Suprapubic skin (tissue), 4 donors: ENCODE data around the gene CCL3. TPM values are rescaled to one million over a fixed set of nuclear protein-coding genes. Genes with fewer than 3 reads are reported as not detected.
"Not testable (repeated sequence)": the region's sequence is repeated elsewhere in the genome, so short reads cannot be mapped to it uniquely, and the experiment has no call there.

Experiments used
- DNase-seq, 2 donors: peaks; one replicate each; pipeline ENCODE4 v3.0.0-alpha.2; 2019; ENCODE audit warnings: low spot score in 2 of 2
- H3K27ac ChIP-seq: fragments of 200-600 bp; sonication (generic); one replicate; pipeline ENCODE4 v1.5.1; 2019
- H3K27me3 ChIP-seq: fragments of 200-600 bp; sonication (generic); one replicate; pipeline ENCODE4 v1.5.1; 2019
- H3K36me3 ChIP-seq: fragments of 200-600 bp; sonication (generic); one replicate; pipeline ENCODE4 v1.5.1; 2019
- H3K4me1 ChIP-seq: fragments of 200-600 bp; sonication (generic); one replicate; pipeline ENCODE4 v1.5.1; 2019
- H3K4me3 ChIP-seq: fragments of 200-600 bp; sonication (generic); one replicate; pipeline ENCODE4 v1.5.1; 2019; ENCODE audit warnings: mild to moderate bottlenecking
- H3K9me3 ChIP-seq: fragments of 200-600 bp; sonication (generic); one replicate; pipeline ENCODE4 v1.5.1; 2019
- EP300 ChIP-seq: sonication (generic); formaldehyde crosslinking; IDR thresholded peaks from one replicate; pipeline ENCODE4 v1.6.1; 2017; ENCODE audit warnings: antibody characterized with exemption
- POLR2A ChIP-seq, 2 donors: fragments of 450-650 bp; IDR thresholded peaks; one replicate each; pipeline ENCODE4 v1.6.1; 2017; ENCODE audit warnings: antibody characterized with exemption in 2 of 2, mild to moderate bottlenecking in 2 of 2, moderate library complexity in 2 of 2
- POLR2AphosphoS5 ChIP-seq, 3 donors: sonication (generic); formaldehyde crosslinking; IDR thresholded peaks; one replicate each; pipeline ENCODE4 v1.6.1; 2017; ENCODE audit warnings: antibody characterized with exemption in 3 of 3
- WGBS: methylation state at CpG from one replicate; pipeline ENCODE4 v1.1.5; 2018; 5-methylcytosine and 5-hydroxymethylcytosine counted together
- total RNA-seq, 4 donors: library from RNA; depleted of rRNA; stranded (reverse); fragments of >200 nt; gene quantifications; one replicate each; pipeline ENCODE4 v1.1.0, GENCODE V29; 2016
- TF ChIP-seq, protein P1 (sequence below), 2 donors: fragments of 200-600 bp in 1 of 2; fragments of 450-650 bp in 1 of 2; sonication (generic) in 1 of 2; IDR thresholded peaks; one replicate each; pipeline ENCODE4 v1.5.1; 2016 to 2019; ENCODE audit warnings: antibody characterized with exemption in 2 of 2, mild to moderate bottlenecking in 1 of 2, moderate library complexity in 1 of 2

Gene CCL3
- total RNA-seq, 4 donors from 2014 or later = 0.79 TPM; not detected in 3

DNA sequence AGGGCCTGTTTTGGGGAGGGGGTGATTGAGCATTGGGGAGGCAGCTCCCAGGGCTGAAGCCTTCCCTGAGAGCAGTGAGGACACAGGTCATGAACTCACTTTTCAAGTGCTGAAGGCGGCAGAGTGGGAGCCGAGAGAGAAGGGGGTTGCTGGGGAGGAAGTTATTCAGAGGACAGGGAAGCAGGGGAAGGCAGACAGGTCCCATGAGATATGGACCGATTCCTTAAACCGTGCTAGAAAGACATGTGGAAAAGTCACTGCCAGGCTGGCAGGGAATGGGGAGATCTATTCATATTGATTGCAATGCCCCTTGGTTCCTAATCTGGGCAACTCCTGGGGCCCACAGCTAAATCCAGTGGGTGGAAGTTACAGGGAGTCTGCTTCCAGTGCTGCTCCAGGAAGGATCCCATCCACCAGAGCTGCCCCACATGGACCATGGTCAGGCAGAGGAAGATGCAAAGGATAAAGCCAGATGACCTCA lies 14.8 kb upstream of the CCL3 start:
- TF ChIP-seq EP300 = no peak
- TF ChIP-seq, protein P1, sequence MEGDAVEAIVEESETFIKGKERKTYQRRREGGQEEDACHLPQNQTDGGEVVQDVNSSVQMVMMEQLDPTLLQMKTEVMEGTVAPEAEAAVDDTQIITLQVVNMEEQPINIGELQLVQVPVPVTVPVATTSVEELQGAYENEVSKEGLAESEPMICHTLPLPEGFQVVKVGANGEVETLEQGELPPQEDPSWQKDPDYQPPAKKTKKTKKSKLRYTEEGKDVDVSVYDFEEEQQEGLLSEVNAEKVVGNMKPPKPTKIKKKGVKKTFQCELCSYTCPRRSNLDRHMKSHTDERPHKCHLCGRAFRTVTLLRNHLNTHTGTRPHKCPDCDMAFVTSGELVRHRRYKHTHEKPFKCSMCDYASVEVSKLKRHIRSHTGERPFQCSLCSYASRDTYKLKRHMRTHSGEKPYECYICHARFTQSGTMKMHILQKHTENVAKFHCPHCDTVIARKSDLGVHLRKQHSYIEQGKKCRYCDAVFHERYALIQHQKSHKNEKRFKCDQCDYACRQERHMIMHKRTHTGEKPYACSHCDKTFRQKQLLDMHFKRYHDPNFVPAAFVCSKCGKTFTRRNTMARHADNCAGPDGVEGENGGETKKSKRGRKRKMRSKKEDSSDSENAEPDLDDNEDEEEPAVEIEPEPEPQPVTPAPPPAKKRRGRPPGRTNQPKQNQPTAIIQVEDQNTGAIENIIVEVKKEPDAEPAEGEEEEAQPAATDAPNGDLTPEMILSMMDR (IDR thresholded peaks at IDR 0.05) = no peak
- no peak for TF ChIP-seq POLR2A (IDR thresholded peaks at IDR 0.05)
- no peak for TF ChIP-seq POLR2AphosphoS5 (IDR thresholded peaks at IDR 0.05)
- H3K9me3 ChIP-seq = no peaks in the 10 kb centered on the region
- H3K4me1 ChIP-seq = no peaks in the 10 kb centered on the region
- no peak overlapping the region for H3K27ac ChIP-seq
- no peaks in the 10 kb centered on the region for H3K36me3 ChIP-seq
- no peak overlapping the region for H3K4me3 ChIP-seq
- DNase-seq = no peak
- 49% methylated on average over 4 of the region's 4 CpGs for WGBS
- H3K27me3 ChIP-seq = peaks cover 5% of the 10 kb centered on the region

DNA sequence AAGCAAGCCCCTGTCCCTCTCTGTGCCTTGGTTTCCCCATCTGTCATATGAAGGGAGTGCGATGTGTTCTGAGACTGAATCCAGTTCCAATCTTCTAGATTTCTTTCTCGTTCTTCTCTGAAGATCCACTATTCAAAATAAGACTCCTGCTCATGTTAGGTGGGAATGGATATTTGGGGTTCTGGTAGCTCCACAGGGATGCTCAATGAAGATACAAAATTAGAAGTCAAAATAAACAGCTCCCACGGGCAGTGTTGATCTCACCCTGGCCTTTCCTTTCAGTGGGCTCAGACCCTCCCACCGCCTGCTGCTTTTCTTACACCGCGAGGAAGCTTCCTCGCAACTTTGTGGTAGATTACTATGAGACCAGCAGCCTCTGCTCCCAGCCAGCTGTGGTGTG lies 14.3 kb upstream of the CCL3 start:
- H3K27me3 ChIP-seq, H3K9me3 ChIP-seq, H3K4me1 ChIP-seq, H3K36me3 ChIP-seq, H3K4me3 ChIP-seq, H3K27ac ChIP-seq, DNase-seq: not testable (repeated sequence)
- WGBS = 67% methylated on average over 6 of the region's 7 CpGs

DNA sequence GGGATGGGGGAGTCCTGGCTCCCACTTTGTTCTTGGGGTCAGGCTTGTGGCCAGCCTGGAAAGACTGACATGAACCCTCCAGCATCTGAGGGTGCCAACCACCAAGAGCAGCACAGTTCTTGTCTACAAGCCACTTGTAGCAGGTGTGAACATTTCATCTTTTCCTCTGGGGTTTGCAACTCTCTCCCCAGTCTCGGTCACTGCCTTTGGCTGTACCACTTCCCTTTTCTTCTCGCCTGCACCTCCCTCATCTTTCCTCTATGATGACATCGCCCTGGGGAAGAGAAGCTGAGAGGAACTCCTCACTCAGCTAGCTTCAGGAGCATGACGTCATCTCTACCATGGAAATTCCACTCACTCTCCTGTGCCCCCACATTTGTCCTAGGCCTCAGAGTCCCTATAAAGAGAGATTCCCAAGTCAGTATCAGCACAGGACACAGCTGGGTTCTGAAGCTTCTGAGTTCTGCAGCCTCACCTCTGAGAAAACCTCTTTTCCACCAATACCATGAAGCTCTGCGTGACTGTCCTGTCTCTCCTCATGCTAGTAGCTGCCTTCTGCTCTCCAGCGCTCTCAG lies 13.5 kb upstream of the CCL3 start, which contains the start of gene CCL4:
TSS of gene CCL4 (plus strand) at position 427 of the 575 bp plus-strand sequence. CDS start at position 506, 79 bp downstream.
- DNase-seq = not testable (repeated sequence)
- 54% methylated on average over 6 of the region's 6 CpGs for WGBS

DNA sequence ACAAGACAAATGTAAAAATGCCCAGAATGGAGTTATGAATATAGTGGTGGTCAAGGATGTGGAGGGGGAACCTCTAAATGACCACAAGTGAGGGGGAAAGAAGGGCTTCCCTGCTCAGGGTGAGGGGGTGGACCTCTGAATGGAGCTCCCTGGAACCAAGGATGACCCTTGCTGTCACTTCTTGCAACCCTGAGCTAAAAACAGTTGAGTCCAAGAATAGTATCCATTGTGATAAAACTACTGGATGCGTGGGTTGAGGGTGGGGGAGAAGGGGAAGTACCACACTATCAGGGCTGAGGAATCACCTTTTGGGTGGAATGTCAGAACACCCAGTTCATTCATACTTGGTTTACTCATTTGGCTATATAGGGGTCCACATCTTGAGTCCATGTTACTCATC lies 9.1 kb upstream of the CCL3 start:
- not testable (repeated sequence) for H3K9me3 ChIP-seq, DNase-seq, H3K36me3 ChIP-seq, H3K4me3 ChIP-seq, H3K27me3 ChIP-seq, H3K4me1 ChIP-seq, H3K27ac ChIP-seq
- 88% methylated on average over 1 of the region's 1 CpG for WGBS

More for the DNA sequence above, 13.5 kb upstream of the CCL3 start, which contains the start of gene CCL4:
- not testable (repeated sequence) for H3K27ac ChIP-seq, H3K9me3 ChIP-seq, H3K4me3 ChIP-seq, H3K4me1 ChIP-seq, H3K27me3 ChIP-seq, H3K36me3 ChIP-seq

- H3K4me3 ChIP-seq = no peak overlapping the region
- H3K36me3 ChIP-seq = no peaks in the 10 kb centered on the region
- no peaks in the 10 kb centered on the region for H3K9me3 ChIP-seq
- WGBS = 80% methylated on average over 1 of the region's 1 CpG
- H3K27me3 ChIP-seq = no peaks in the 10 kb centered on the region
- H3K27ac ChIP-seq = no peak overlapping the region
- TF ChIP-seq, protein P1 (IDR thresholded peaks at IDR 0.05) = no peak
- no peak for TF ChIP-seq EP300
- no peak for TF ChIP-seq POLR2AphosphoS5 (IDR thresholded peaks at IDR 0.05)
- TF ChIP-seq POLR2A (IDR thresholded peaks at IDR 0.05) = no peak
- no peaks in the 10 kb centered on the region for H3K4me1 ChIP-seq
- no peak for DNase-seq
These were observed 6.0 kb upstream of the CCL3 start for GRCh38 chr17:36095992-36096391.

DNA sequence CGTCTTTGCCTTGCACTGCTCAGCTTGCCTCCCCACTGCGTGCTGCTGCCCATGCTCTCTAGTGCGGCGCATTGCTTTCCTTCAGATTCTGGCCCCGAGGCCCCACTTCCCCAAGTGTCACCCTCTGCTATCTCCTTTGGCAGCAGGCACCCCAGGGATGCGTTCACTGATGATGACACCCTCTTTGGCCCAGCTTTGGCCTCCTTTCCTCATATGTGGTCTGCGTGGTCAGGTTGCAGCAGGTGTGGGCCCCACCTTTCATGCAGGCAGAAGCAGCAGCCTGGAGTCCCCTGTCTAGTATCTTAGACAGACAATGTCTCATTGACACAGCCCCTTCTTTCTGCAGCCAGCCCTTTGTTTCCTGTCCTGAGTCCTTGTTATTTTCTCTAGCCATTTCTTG lies 4.8 kb upstream of the CCL3 start:
- no peaks in the 10 kb centered on the region for H3K9me3 ChIP-seq
- DNase-seq = no peak
- TF ChIP-seq EP300 = no peak
- TF ChIP-seq POLR2A (IDR thresholded peaks at IDR 0.05) = no peak
- TF ChIP-seq, protein P1 (IDR thresholded peaks at IDR 0.05) = no peak
- TF ChIP-seq POLR2AphosphoS5 (IDR thresholded peaks at IDR 0.05) = no peak
- H3K4me1 ChIP-seq = no peaks in the 10 kb centered on the region
- peaks cover 7% of the 10 kb centered on the region for H3K27me3 ChIP-seq
- no peaks in the 10 kb centered on the region for H3K36me3 ChIP-seq
- H3K27ac ChIP-seq = no peak overlapping the region
- WGBS = 94% methylated on average over 7 of the region's 7 CpGs
- no peak overlapping the region for H3K4me3 ChIP-seq

DNA sequence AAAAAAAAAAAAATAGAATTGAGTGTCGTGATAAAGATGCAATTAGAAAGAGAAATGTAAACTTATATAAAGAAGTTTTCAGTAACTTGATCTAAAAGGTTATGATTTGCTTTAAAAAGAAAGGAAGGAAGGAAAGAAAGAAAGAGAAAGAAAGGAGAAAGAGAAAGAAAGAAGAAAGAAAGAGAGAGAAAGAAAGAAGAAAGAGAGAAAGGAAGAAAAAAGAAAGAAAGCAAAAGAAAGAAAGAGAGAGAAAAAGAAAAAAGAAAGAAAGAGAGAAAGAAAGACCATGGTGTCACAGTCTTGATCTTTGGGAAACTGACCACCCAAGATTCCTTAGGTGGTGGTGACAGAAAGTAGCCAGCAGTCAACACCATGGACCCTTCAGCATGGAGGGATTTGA lies 4.3 kb upstream of the CCL3 start:
- DNase-seq = no peak
- no peak overlapping the region for H3K27ac ChIP-seq
- H3K4me1 ChIP-seq = no peaks in the 10 kb centered on the region
- H3K27me3 ChIP-seq = peaks cover 8% of the 10 kb centered on the region
- TF ChIP-seq, protein P1 (IDR thresholded peaks at IDR 0.05) = no peak
- no peak for TF ChIP-seq POLR2AphosphoS5 (IDR thresholded peaks at IDR 0.05)
- no peak for TF ChIP-seq EP300
- WGBS = 87% methylated on average over 1 of the region's 1 CpG
- no peaks in the 10 kb centered on the region for H3K36me3 ChIP-seq
- no peak overlapping the region for H3K4me3 ChIP-seq
- H3K9me3 ChIP-seq = no peaks in the 10 kb centered on the region

DNA sequence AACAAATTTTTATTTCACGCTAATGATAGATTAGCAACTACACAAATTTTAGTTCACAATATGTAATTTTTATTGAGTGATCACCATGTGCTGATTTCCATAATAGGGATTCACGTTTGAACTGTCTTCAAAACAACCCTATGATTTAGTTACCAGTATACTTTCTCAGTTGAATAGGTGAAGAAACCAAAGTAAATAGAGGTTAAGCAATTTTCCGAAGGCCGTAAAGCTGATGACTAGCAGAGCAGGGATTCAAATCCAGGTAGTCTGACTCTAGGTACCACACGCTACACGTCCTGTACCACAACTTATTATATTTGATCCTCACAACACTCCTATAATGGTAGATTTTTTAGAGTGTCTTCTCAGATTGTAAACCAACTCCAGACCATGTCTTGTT lies 2.8 kb upstream of the CCL3 start:
- H3K4me3 ChIP-seq, H3K36me3 ChIP-seq, H3K27me3 ChIP-seq, H3K9me3 ChIP-seq, H3K27ac ChIP-seq, H3K4me1 ChIP-seq, DNase-seq: not testable (repeated sequence)
- 85% methylated on average over 6 of the region's 6 CpGs for WGBS
